HG02870 (cell line): ENCODE data around the gene CUBN.

Experiments
- ATAC-seq: cut with Tn5 transposase; IDR thresholded peaks from one replicate; pipeline ENCODE4 v1.9.1; 2021; ENCODE audit warnings: mild to moderate bottlenecking, moderate library complexity; ENCODE audit not compliant: unreplicated experiment

Gene CUBN

DNA sequence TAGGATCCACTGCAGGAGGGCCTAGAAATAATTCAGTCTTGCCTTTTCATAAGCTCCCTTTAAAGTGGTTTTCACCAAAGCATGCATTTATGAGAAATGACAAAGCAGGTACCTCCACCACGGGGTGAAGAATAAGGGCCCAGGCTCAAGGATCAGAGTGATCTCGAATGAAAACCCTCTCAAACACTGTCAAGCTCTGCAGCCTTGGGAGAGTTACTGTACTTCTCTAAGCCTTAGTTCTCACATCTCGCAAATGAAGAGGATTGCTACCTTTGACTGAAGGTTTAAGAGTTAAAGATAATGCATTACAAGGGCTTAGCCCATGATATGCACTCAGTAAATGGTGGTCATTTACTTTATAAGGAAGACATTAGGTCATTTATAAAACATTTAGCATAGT lies 81.7 kb downstream of the CUBN start:
- no peak for ATAC-seq

- no peak for ATAC-seq
These were observed 82.6 kb downstream of the CUBN start for GRCh38 chr10:17046989-17047388.

- ATAC-seq, result no peak
These were observed 86.0 kb downstream of the CUBN start for GRCh38 chr10:17043586-17043985.

DNA sequence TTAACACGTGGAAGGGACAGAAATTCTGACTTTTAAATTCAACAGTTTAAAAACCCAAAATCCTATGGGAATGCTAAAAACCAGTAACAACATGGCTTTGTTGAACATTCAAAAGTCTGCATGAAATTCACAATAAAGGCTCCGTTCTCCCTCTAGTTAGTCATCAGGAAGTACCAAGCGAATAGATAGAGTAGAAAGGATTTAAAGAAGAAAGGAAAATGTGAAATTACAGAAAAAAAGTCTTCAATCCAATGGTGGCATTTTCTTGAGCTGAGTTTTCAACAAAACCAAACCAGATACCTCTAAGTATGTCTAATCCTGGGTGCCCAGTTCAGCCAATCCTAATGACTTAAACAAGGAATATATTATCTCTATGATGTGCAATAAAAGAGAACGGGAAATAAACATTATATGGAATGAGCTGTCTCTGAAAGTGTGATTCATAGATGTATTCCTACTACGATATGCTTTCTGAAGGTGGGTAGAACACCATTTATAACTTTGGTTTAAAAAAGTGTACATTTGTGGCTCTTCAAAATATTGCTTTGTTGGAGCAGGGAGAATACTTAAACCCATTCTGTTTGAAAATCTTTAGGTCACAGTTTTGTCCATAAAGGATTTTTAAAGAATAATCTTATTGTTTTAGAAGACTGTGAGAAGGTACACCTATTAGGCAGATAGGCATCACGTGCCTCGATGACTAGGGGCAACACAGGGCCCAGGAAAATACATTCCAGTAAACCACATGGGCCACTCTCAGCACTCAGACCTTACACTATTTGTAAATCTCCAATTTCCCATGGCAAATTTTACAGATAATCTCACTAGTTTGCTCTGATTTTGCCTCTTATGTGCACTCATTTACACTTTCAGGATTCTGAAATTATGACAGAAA lies 87.7 kb downstream of the CUBN start:
- no peak for ATAC-seq

GRCh38 chr10:17038627-17039026 lies 91.0 kb downstream of the CUBN start:
- no peak for ATAC-seq

GRCh38 chr10:17037910-17038309 lies 91.7 kb downstream of the CUBN start:
- no peak for ATAC-seq

GRCh38 chr10:17035446-17035845 lies 94.2 kb downstream of the CUBN start:
- no peak for ATAC-seq

GRCh38 chr10:17033529-17034260 lies 95.9 kb downstream of the CUBN start:
- ATAC-seq, result no peak

- ATAC-seq, result no peak
These were observed 97.7 kb downstream of the CUBN start for GRCh38 chr10:17031637-17032635.

- ATAC-seq, result no peak
These were observed 99.9 kb downstream of the CUBN start for GRCh38 chr10:17029581-17030271.

DNA sequence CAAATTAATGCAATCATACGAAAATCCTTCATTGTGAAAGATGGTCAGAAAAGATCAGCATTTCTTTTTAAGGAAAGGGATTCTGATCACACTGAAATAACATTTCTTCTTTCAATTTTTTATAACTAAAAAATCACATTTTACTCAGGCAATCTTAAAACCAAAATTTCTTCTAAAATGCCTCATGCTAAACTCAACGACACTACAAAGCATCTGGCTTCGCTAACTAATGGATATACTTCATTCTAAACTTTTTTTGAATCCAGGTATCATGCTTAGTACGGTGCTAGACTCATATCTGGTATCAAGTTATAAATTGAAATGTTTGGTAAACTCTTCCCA lies 100.4 kb downstream of the CUBN start:
- ATAC-seq, result no peak

- no peak for ATAC-seq
These were observed 100.8 kb downstream of the CUBN start for GRCh38 chr10:17028798-17029197.

- ATAC-seq, result peak; percentile 52
These were observed 102.7 kb downstream of the CUBN start for GRCh38 chr10:17026686-17027485.

DNA sequence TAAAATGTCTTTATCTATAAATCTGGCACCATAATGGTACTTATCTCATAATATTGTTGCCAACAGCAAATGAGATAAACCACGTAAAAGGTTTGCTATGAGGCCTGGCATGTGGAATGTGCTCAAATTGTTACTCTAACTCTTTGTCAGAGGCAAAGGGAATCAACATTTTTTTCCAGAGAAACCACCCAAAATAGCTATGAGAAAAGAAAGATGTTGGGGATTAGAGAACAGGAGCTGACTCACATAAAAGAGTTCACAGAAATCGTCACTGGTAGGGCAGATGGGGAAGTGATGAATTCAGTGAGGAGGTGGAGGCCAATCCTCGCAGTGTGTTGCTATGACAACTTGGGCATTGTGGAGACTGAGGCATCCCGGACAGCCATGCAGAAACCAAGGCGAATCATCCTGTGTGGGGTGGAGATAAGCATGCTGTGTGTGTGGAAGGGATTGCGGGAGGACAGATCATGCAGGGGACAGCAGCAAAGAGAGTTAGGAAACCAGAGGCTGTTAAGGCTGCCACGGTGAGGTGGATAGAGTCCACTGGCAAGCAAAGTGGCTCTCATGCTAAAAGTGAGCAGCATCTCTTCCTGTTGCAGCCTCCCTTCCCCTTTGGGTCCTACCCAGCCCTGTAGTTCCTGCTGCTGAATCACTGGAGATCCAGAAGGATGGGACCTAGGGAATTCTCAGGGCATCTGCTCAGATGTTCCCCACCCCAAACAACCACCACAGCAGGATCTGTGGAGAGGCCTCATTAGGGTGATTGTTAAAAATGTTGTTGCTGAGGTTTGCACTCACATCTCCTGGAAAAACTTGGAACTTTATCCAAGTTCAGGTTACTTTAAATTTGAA lies 103.9 kb downstream of the CUBN start:
- no peak for ATAC-seq

DNA sequence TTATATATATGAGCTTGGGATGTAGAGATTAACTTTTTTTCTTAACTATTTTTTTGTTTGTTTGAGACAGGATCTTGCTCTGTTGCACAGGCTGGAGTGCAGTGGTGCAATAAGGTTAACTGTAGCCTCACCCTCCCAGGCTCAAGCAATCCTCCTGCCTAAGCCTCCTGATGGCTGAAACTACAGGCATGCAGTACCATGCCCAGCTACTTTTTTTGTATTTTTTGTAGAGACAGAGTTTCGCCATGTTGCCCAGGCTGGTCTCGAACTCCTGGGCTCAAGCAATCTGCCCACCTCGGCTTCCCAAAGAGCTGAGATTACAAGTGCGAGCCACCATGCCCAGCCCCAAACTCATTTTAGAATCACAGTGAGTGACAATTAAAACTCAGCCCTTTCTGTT lies 105.2 kb downstream of the CUBN start:
- ATAC-seq, result no peak

- ATAC-seq, result peak; percentile 92
These were observed 106.0 kb downstream of the CUBN start for GRCh38 chr10:17023386-17024298.

GRCh38 chr10:17022896-17023295 lies 106.7 kb downstream of the CUBN start:
- no peak for ATAC-seq

DNA sequence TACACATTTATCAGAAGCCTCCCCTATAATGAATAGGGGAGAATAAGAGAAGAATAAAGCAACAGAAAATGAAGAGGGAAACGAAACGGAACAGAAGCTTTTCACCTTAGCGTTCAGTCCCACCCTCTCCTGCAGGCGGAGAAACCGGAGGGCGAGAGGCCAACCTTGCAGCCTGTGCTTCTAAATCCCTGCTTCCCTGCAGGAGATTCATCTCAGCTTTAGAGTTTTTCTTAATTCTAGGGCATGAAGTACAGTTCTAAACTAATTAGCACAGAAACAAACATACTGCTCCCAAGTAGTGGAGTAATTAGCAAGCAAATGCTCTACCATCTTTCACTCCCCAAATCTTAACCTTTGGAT lies 107.2 kb downstream of the CUBN start:
- no peak for ATAC-seq
